Activated CD8-positive, alpha-beta memory T cell treated with anti-CD3 and anti-CD28 coated beads for 36 hours (primary cell): ENCODE measurements around the gene ZNF837. TPM values are rescaled to one million over a fixed set of nuclear protein-coding genes. Genes with fewer than 3 reads are reported as not detected.

Source experiments
- CTCF ChIA-PET: fragments of 350-600 bp; sonication (Branson Sonifier 250); formaldehyde crosslinking; loops from one replicate; lab custom pipeline; 2021; ENCODE audit warnings: antibody characterized with exemption; lab: Charles Lee
- POLR2A ChIA-PET: fragments of 350-600 bp; sonication (Branson Sonifier 250); formaldehyde crosslinking; loops from one replicate; lab custom pipeline; 2021; ENCODE audit warnings: antibody characterized with exemption; lab: Charles Lee
- total RNA-seq, 2 experiments: library from RNA; stranded (reverse); gene quantifications; one replicate each; pipeline ENCODE4 v1.2.3, GENCODE V29; 2021

Gene ZNF837
- 1 to 10 TPM; 1.7 to 1.9 TPM for total RNA-seq

- POLR2A ChIA-PET = interaction anchor here (1.3 to 1.4 kb wide), 2 partner anchors 19 to 33 kb away, joined by 6 read pairs; partner anchors contain the start of gene ZNF497
- CTCF ChIA-PET = interaction anchor here (1.1 to 1.5 kb wide), 3 partner anchors 16 to 139 kb away, joined by 3 to 7 read pairs (median 3); partner anchors contain the start of gene ZBTB45
Observed at GRCh38 chr19:58380662-58381459, at the start of gene ZNF837. ZNF837 (minus strand) TSS chr19:58381030; CDS start chr19:58369332, 11,698 bp downstream.

- CTCF ChIA-PET = interaction anchor here (0.6 kb wide), 1 partner anchor 689 kb away, joined by 4 read pairs; no protein-coding TSS in a partner anchor
Observed at GRCh38 chr19:58429745-58430144, 48.9 kb upstream of the ZNF837 start.

GRCh38 chr19:58428617-58429016 lies 47.8 kb upstream of the ZNF837 start:
- ChIA-PET CTCF (no interaction called here), POLR2A (no interaction called here)

More at GRCh38 chr19:58429745-58430144, 48.9 kb upstream of the ZNF837 start:
- POLR2A ChIA-PET = no interaction called here

GRCh38 chr19:58417071-58417470 lies 36.2 kb upstream of the ZNF837 start:
- ChIA-PET POLR2A (interaction anchor here (0.5 kb wide), 1 partner anchor 41 kb away, joined by 7 read pairs; no protein-coding TSS in a partner anchor), CTCF (no interaction called here)

GRCh38 chr19:58416604-58417003 lies 35.8 kb upstream of the ZNF837 start:
- CTCF ChIA-PET = no interaction called here

GRCh38 chr19:58409010-58409790 lies 28.4 kb upstream of the ZNF837 start:
- POLR2A ChIA-PET = interaction anchor here (1.0 to 1.8 kb wide), 2 partner anchors 66 to 111 kb away, joined by 3 to 6 read pairs; partner anchors contain the start of genes ZBTB45 and ZNF446
- CTCF ChIA-PET = interaction anchor here (0.8 to 1.0 kb wide), 5 partner anchors 10 to 111 kb away, joined by 3 to 4 read pairs (median 4); partner anchors contain the start of gene ZBTB45

More at GRCh38 chr19:58416604-58417003, 35.8 kb upstream of the ZNF837 start:
- POLR2A ChIA-PET = interaction anchor here (0.5 kb wide), 1 partner anchor 40 kb away, joined by 7 read pairs; no protein-coding TSS in a partner anchor

- CTCF ChIA-PET = interaction anchor here (0.8 to 1.0 kb wide), 4 partner anchors 9 to 112 kb away, joined by 3 to 4 read pairs (median 4); partner anchors contain the start of gene ZBTB45
- POLR2A ChIA-PET = interaction anchor here (1.0 to 1.8 kb wide), 2 partner anchors 67 to 112 kb away, joined by 3 to 6 read pairs; partner anchors contain the start of genes ZBTB45 and ZNF446
Observed at GRCh38 chr19:58408152-58409009, 27.6 kb upstream of the ZNF837 start, which contains the start of gene ZNF584. ZNF584 (plus strand) TSS chr19:58408649; CDS start chr19:58409148, 499 bp downstream.

- CTCF ChIA-PET = interaction anchor here (0.6 to 1.0 kb wide), 3 partner anchors 8 to 189 kb away, joined by 3 to 4 read pairs (median 4); no protein-coding TSS in a partner anchor
- POLR2A ChIA-PET = interaction anchor here (1.0 to 1.8 kb wide), 2 partner anchors 68 to 112 kb away, joined by 3 to 6 read pairs; partner anchors contain the start of genes ZBTB45 and ZNF446
Observed at GRCh38 chr19:58407658-58408151, 26.9 kb upstream of the ZNF837 start.

GRCh38 chr19:58406818-58407657 lies 26.2 kb upstream of the ZNF837 start:
- POLR2A ChIA-PET = no interaction called here
- CTCF ChIA-PET = interaction anchor here (0.5 to 0.6 kb wide), 2 partner anchors 13 to 188 kb away, joined by 3 read pairs; no protein-coding TSS in a partner anchor

- CTCF ChIA-PET = interaction anchor here (2.1 kb wide), 1 partner anchor 116 kb away, joined by 5 read pairs; the partner anchor contains the start of gene ZBTB45
- POLR2A ChIA-PET = interaction anchor here (0.7 kb wide), 1 partner anchor 35 kb away, joined by 8 read pairs; no protein-coding TSS in a partner anchor
Observed at GRCh38 chr19:58403920-58404478, 23.2 kb upstream of the ZNF837 start.

- POLR2A ChIA-PET = no interaction called here
Observed at GRCh38 chr19:58401840-58402421, 21.1 kb upstream of the ZNF837 start.

GRCh38 chr19:58400916-58401839 lies 20.3 kb upstream of the ZNF837 start:
- CTCF ChIA-PET = interaction anchor here (1.3 kb wide), 1 partner anchor 119 kb away, joined by 4 read pairs; the partner anchor contains the start of gene ZBTB45
- POLR2A ChIA-PET = no interaction called here

More at GRCh38 chr19:58401840-58402421, 21.1 kb upstream of the ZNF837 start:
- CTCF ChIA-PET = interaction anchor here (0.6 to 2.1 kb wide), 3 partner anchors 40 to 118 kb away, joined by 3 to 5 read pairs (median 5); partner anchors contain the start of genes ZBTB45 and ZNF497

- ChIA-PET POLR2A (no interaction called here), CTCF (interaction anchor here (1.3 kb wide), 1 partner anchor 119 kb away, joined by 4 read pairs; the partner anchor contains the start of gene ZBTB45)
Observed at GRCh38 chr19:58400316-58400915, 19.6 kb upstream of the ZNF837 start.

GRCh38 chr19:58399903-58400302 lies 19.1 kb upstream of the ZNF837 start:
- ChIA-PET CTCF (interaction anchor here (1.3 to 1.4 kb wide), 2 partner anchors 9 to 120 kb away, joined by 4 read pairs; partner anchors contain the start of genes ZBTB45 and ZNF584), POLR2A (no interaction called here)
